Left hindlimb (tissue), 1 donor: ENCODE data around the gene FCMR.

Experiments used
- DNase-seq: peaks from one replicate; pipeline ENCODE4 v3.0.0-alpha.2; 2018

FCMR gene

DNA sequence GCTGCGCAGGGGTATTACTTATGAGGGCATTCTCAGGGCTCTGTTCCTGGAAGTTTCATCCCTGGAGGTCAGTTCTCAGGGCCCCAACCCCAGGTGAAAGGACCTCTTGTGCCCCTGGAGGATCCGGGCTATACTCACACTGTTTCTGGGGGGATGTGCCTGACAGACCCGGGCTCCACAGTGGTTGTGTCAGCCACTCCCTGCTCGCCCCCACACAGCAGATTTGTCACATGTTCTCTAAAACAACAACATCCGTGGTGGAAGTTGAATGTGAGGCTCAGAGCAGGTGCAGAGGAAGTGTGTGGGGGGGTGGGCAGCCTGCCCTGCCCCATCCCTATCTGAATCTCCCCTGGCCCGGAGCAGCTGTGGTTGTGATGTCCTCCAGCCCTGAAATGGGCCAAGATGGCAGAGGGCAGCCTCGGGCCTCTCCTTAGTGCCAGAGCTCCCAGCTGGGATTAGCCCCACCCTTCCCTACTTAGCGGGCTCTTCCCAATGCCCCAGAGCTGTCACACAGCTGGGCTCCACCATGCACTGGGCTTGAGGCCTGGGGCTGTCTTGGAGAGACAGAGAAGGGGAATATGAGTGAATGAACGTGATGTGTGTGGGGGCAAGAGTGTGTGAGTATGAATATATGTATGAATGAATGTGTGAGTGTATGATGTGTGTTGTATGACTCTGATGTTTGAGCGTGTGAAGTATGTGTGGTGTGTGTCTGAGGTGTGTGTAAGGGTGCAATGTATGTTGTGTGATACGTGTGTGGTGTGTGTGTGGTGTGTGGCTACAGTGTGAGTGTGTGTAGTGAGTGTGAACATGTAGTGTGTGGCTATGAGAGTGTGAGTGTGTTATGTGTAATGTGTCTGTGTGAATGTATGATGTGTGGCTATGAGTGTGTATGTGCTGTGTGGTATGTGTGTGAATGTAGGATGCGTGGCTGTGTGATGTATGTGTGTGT lies 1.5 kb upstream of the FCMR start:
- DNase-seq = no peak

DNA sequence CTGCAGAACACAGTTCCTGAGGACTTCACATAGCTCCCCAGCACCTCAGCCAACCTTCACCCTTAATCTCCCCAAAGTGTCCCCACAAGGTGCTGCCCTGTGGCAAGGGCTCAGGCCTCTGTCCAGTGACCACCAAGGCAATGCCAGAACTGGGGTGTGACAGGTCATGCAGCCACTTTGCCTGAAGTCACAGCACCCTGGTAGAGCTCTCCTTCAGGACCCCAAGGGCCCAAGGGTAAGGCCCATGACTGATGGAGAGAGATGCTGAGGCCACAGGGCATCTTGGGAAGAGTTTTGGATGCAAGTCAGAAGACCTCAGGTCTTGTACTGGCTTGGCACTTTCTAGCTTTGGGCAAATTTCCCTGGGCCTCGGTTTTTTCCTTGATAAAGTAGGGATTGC lies 783 bp upstream of the FCMR start:
- no peak for DNase-seq

DNA sequence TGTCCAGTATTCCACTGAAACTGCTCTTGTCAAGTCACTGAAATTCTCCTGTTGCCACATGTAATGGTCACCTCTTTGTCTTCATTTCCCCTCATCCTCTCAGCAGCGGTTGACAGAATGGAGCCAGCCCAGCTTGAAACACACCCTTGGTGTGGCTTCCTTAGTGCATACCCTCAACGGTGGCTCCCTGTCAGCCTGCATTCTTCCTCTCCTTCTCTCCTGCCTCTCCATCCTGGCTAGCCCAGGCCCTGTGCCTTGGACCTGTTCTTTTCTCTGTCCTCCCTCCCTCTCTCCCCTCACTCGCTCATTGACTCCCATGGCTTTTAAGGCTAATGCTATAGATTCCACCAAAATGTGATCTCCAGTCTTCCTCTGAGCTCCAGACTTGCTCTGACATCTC lies 3.7 kb downstream of the FCMR start:
- DNase-seq = no peak

DNA sequence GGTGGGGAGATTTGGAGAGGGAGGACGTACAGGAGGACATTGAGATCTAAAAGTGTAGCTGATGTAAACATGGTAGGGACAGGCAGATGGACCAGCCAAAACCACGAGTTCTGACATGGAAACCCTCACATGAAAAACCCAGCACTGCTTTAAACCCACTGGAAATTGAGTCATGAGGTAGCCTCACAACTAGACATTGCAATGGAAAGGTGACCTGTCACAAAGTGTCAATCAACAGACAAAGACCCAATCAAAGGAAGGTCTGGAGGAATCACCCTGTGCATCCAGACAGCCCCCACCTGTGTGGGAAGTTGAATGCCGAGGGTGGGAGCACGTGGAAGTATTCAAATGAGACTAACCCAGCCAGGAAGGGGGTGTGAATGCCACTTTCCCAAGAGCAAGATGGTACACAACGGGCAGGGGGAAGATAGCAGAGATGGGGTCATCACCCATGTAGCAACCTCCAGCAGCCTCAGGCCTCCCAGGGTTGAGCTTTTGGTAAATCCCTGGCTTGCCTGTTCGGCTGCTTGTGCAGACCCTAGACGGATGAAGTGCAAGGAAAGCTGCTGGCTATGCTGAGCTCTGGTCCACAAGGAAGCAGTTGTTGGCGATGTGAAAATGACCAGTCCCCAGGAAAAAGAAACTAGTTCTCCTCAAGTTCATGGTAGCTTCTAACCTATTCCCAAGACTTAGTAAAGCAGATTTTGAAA lies 5.6 kb downstream of the FCMR start:
- DNase-seq = no peak

DNA sequence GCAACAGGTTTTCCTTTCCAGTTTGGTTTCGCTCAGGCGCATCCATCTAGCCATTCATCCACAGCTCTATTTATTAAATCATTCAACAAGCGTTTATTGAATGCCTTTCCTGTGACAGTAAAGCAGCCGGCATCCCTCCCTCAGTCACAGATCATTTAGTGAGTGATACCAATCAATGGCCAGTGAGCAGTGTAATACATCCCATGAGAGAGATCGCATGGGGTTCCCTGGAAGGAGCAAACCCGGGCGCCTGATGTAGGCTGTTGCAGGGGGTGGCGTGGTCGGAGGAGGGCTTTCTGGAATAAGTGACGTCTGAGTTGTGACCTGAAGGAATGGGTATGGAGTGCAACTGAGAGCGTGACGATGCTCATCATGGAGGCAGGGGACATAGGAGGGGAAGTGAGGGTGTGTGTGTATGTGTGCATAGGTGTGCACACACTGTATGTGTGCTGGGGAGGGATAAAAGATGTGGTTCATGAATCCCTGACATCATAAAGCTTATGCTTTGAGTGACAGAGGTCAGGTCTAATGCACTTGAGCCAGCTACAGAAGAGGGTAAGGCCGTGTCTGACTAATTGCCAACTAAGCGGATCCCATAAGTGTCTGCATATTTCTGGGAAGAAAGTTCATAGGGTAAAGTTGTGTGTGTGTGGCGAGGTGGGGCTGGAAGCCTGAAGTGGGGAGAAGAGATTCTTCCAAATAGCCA lies 6.6 kb downstream of the FCMR start:
- DNase-seq = no peak

DNA sequence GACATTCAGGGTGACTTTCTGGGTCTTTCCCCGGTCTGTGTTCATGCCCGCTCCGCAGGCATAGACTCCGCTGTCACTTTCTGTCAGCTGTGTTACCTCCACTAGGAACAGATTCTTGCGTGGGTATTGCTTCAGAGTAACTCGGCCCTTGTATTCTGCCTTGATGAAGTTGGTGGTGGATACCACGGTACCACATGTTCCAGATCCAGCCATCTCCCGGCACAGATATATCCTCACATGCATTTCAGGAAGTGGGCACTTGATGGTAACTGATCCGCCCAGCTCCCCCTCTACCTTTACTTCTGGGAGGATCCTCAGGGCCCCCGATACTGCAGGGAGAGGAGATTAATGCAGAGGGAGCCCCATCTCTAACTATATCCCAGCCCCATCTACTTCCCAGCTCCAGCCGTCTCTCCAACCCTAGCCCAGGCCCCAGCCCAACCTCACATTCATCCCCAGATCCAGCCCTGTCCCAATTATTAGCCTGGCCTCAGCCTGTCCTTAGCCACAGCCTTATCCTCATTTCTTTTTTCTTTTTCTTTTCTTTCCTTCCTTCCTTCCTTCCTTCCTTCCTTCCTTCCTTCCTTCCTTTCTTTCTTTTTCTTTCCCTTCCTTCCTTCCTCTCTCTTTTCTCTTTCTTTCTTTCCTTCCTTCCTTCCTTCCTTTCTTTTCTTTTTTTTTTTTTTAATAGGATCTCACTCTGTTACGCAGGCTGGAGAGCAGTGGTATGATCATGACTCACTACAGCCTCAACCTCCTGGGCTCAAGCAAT lies 7.8 kb downstream of the FCMR start:
- no peak for DNase-seq

DNA sequence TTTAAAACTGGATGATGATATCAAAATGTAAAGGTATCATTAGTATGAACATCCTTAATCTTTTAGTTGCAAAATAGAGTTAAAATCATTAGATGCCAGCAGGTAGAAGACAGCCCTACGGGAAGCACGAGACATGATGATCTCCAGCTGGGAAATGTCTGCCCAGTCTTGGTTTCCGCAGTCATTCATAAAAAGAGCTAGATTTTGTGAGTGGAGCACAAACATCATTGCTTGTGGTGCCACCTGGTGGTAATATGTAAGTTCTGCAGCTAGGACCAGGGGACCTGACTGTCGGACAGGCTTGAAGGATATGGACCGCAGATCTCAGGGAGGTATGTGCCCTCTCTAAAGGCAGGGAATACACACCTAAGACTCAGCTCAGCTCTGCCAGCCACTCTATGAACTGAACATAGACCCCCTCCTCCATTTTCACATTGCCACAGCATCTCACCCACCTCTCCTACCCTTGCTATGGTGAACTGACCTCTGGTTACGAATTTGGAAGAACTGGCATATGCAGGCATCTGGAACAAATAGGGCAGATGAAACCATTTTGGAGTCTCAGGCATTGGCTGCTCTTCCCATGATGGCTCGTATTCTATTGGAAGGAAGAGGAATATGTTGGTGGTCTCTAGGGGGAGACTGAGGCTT lies 9.2 kb downstream of the FCMR start:
- peak; percentile 73 for DNase-seq

DNA sequence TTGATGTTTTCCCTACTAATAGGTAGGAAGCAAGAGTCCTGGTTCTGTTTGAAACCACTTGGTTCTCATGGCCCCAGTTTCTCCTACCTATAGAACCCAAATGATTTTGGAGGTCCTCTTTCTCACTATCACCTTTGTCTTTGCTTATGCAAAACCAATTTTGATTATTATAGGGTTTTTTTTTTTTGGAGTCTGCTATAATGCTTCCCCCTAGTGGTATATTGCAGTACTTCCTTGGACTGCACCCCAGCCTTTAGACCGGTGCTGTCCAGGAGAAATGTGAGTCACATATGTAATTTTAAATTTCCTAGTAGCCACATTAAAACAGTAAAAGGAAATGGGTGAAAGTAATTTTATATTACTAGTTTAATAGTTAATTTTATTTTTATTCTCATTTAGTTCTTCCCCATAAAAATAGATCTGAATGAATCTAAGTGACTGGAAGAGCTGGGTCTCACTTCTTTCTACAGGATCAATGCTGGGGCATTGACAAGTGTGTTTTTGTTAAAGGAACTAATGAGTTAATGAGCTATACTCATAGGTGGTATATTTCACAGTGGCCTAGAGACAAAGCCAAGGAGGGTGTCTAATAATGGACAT lies 10.6 kb downstream of the FCMR start:
- DNase-seq = no peak

DNA sequence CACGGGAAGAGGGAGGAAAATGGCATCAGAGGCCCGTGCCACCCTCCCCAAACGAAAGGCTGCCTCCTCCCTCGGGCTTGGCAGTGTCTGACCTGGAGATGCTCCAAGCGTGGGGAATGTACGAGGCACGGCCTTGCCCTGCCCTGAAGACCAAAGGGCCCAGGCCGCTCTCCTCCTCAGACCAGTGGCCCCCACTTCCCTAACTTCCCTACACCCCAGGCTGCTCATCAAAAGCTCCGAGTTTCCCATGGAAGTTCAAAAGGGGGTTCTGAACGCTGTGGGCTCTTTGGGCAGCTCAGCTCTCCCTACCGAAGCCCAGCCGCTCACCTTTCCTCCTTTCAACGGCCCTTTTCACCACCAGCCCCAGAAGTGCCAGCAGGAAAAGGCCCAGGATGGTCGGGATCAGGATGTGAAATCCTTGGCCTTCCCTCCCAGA lies 11.8 kb downstream of the FCMR start:
- no peak for DNase-seq

DNA sequence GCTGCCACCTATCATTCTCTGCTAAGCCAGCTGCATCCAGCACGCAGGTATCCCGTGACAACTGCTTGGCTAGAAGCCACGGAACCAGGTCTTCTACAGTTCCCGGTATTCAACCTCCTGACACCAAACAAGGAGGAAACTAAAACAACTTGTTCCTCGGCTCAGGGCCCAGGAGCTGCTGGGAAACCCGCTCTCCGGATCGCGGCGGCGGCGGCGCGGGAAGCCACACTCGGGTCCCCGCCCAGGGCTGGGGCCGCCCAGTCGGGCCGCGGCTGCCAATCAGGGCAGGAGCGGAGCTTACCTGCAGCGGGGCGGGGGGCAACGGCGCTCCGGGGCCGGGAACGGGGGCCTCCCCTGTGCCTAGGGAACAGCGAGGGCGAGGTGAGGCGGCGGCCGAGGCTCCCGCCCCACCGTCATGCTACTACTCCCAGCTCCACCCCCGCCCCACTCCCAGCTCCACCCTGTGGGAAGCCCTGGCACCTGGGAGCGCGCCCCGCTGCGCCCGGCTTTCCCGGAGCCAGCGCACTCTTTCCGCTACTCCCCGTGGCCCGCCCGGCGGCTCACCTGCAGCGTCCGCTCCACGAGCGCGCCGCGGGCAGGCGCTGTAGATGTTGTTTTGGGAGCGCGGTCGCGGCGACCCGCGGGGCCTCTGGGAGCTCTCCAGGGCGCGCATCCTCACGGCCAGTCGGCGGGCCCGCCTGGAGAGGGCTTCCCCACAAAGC lies 12.4 kb downstream of the FCMR start:
- DNase-seq = peak; percentile 51

DNA sequence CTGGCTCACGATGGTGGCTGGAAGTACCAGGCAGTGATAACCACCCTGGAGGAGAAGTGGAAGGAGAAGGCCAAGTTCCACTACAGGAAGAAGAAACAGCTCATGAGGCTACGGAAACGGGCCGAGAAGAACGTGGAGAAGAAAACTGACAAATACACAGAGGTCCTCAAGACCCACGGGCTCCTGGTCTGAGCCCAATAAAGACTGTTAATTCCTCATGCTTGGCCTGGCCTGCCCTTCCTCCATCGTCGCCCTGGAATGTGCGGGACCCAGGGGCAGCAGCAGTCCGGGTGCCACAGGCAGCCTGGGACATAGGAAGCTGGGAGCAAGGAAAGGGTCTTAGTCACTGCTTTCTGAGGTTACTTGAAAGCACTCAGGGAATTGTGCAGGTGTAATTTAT lies 13.7 kb downstream of the FCMR start:
- no peak for DNase-seq

DNA sequence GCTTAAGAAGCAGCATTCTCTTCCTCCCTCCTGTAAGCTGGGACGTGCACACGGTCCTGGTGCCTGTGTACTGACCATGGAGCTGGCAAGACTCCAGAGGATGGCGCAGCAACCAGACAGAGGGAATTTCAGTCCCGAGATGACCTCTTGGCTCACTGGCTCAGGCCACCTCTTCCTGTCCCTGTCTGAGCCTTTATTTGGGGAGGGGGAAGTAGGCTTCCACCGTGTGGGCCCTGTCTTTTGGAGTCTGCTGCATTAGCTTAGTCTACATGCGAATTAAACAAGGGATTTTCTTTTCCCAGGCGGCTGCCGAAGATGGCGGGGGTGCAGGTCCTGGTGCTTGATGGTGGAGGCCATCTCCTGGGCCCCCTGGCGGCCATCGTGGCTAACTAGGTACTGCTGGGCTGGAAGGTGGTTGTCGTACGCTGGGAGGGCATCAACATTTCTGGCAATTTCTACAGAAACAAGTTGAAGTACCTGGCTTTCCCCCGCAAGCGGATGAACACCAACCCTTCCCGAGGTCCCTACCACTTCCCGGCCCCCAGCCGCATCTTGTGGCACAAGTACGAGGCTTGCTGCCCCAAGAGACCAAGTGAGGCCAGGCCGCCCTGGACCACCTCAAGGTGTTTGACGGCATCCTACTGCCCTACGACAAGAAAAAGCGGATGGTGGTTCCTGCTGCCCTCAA lies 14.3 kb downstream of the FCMR start:
- no peak for DNase-seq

DNA sequence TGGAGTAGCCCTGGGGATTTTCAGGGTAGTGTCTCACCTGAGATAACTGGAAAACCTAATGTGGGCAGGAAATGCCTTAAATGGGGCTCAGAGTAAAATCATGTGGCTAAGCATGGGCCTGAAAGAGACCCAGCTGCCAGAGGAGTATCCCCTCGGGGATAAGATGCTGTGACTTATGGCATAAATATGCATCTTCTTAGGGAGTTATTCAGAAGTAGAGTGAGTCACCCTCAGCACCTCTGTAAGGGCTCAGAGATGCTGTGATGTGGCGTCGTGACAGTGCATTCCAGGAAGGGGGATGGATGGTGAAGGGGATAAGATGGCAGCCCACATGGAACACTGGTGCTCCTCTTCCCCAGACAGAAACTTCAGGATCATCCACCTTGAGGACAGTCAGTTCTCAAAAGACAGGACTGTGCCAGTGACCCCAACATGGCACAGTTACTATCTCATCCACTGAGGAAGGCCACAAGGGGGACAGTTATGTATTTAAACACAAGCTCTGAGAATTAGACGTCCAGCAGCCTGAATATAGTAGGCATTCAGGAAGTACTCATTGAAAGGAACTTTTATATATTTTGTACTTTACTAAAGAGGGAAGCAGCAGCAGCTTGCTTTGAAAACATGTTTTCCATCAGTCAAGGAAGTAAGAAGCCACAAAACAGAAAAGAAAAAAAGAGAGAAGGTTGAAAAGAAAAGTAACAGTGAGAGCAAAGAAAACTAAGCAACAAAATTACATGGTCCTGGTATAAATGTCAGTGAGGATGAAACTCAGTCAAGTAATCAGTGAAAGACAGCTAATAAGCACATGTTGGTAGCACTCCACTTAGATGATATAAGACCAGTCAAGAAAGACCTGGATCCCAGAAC lies 16.2 kb downstream of the FCMR start:
- no peak for DNase-seq

DNA sequence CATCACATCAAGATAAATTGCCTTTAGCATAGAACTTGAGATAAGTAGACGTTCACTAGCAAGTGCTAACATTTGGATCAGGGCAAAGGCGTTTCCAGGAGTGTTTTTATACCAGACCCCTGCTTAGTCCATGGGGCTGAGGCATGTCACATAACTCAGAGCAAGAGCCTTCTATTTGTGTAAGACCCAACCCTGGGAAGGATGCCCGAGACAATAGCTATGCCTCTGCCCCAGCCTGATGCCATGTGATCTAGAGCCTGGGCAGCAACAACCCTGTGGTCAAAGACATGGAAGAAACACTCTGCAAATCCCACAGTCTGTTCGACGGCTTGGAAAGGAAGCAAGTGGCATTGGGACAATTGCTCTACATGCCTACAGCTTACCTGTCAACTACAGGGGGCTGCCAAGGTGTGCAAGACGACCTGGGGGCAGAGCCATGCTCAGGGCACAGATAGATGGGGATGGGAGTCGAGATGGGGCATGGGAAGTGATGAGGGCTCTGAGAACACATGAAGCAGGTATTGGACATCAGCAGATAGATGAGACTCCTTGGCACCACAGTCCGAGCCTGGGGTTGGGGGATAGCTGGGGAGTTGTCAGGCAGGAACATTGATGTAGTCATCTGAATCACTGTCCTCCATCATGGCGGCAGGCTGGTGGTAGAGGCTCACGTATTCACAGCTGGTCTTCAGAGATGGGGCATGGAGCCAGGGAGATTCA lies 17.2 kb downstream of the FCMR start:
- no peak for DNase-seq

DNA sequence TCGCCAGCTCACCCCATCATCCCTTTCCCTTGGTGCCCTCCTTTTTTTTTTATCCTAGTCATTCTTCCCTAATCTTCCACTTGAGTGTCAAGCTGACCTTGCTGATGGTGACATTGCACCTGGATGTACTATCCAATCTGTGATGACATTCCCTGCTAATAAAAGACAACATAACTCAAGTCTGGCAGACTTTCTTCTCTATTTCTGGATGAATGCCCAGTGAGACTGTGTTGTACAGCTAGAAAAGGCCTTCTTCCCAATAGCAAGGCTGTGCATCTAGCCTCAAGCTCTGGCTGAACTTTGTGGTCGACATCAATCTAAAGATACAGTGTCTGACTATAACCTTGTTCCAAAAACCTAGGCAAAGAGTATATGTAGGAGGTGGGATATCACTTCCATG lies 18.1 kb downstream of the FCMR start:
- no peak for DNase-seq

DNA sequence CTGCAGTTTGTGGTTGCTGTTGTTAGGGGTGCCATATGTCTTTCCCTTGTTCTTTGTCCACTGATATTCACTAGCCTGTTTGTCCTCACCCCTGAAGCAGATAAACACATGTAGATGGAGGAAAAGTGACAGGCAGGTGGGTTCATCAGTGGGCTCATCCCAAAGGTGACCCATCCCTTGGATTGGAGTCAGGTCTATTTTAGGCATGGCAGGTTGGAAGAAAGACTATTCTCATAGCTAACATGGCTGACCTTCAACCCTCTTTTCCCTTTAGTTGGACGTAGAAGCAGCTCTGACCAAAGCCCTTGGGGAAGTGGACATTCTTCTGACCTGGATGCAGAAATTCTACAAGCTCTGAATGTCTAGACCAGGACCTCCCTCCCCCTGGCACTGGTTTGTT lies 19.0 kb downstream of the FCMR start:
- no peak for DNase-seq

DNA sequence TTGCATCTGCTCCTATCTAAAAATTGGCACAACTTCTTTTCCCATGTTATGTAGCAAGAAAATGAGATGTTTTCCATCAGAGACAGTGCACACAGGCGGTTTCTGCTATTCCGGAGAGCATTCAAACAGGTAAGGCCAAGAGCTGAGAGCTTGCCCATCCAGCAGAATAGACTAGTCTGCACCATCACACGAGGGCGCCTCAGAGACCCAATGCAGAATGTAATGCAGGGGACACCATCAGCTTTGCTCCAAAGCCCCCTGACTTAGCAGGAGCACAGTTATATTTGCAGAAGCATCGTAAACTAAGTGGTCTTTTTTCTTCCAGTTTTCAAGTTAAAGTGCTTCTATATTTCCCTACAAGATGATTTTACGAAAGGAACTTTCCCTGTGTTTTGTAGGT lies 19.8 kb downstream of the FCMR start:
- DNase-seq = no peak

DNA sequence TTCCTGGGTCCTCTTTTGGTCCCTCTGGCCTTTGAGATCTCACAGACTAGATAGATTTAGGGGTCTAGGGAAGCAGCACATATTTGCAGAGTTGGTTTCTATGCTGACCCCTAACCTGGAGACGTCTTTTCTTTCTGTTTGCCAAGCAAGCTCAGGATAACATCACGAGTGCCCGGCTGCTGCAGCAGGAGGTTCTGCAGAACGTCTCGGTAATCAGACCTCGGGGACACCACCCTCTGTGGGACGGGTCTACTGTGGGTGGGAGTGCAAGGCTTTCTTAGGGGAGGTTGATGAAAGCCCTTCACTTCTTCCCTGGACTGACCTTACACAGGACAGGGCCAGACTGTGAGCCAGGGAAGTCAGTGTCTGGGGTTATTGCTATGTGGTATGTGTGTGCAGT lies 21.6 kb downstream of the FCMR start:
- DNase-seq = no peak

DNA sequence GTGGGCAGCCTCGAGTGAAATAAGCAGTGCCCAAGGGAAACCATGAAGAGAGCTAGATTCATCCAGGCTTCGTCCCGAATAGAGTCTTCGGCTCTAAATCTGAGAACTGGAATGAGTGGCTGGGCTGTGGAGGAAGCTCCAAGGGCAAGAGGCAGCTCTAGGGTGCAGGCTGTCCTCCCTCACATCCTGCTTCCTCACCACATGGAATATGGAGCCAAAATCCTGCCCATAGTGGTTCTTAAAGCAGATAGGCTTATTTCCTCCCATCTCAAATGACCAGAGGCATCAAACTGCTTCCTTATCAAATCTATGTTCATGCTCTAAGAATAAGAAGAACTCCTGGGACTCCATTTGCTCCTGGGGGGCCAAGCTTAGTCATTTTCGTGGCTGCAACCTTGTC lies 22.0 kb downstream of the FCMR start:
- DNase-seq = no peak
